Progenitor cell of endocrine pancreas (in vitro differentiated cells): ENCODE measurements around the gene TTC28. TPM values are rescaled to one million over a fixed set of nuclear protein-coding genes. Genes with fewer than 3 reads are reported as not detected.

ENCODE experiments used
- DNase-seq: peaks from one replicate; pipeline ENCODE4 v3.0.0; 2021; ENCODE audit warnings: low spot score; ENCODE audit not compliant: unreplicated experiment
- H3K27ac Mint-ChIP-seq: 2 replicates; pipeline ENCODE4 v1.8.0; 2021; ENCODE audit warnings: mild to moderate bottlenecking, moderate library complexity, mixed read lengths
- H3K27me3 Mint-ChIP-seq: 2 replicates; pipeline ENCODE4 v1.8.0; 2021; ENCODE audit warnings: mixed read lengths
- H3K36me3 Mint-ChIP-seq: 2 replicates; pipeline ENCODE4 v1.8.0; 2022; ENCODE audit warnings: mixed read lengths; ENCODE audit not compliant: insufficient read depth
- H3K4me1 Mint-ChIP-seq: 2 replicates; pipeline ENCODE4 v1.8.0; 2021; ENCODE audit warnings: low read depth, mixed read lengths
- H3K4me3 Mint-ChIP-seq: 2 replicates; pipeline ENCODE4 v1.8.0; 2021; ENCODE audit warnings: low read depth, mild to moderate bottlenecking, moderate library complexity, mixed read lengths
- H3K9me3 Mint-ChIP-seq: 2 replicates; pipeline ENCODE4 v1.8.0; 2021; ENCODE audit warnings: low read depth, mixed read lengths
- total RNA-seq: library from RNA; stranded (reverse); gene quantifications from 2 replicates; pipeline ENCODE4 v1.2.1, GENCODE V29; 2021
- TF ChIP-seq, protein P1 (sequence below): fragments of 200-600 bp; sonication (generic); IDR thresholded peaks from one replicate; pipeline ENCODE4 v1.5.0; 2021; ENCODE audit warnings: antibody characterized with exemption, mild to moderate bottlenecking; ENCODE audit not compliant: unreplicated experiment

TTC28 gene
- total RNA-seq, 1 donor from 2014 or later: 35.2 TPM

DNA sequence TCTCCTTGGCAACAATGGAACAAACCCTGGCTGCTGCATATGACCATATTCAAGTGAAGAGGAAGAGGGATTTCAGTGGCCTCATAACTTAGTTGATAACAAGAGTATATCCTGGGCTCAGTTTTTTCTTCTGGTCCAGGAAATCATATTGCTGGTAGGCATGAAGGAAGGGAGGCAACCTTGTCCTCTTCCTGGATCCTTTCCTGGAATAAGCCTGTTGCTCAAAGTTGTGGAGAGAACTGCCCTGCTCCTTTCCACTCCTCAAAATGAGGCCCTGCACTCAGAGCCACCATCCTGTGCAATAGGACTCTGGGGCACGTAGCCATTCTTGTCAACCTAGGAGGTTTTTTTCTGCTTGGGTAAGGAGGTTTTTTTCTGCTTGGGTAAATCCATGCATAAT is 631.9 kb downstream of the TTC28 start:
- DNase-seq: no peak
- H3K4me3 Mint-ChIP-seq: no peak overlapping the region
- TF ChIP-seq, protein P1, sequence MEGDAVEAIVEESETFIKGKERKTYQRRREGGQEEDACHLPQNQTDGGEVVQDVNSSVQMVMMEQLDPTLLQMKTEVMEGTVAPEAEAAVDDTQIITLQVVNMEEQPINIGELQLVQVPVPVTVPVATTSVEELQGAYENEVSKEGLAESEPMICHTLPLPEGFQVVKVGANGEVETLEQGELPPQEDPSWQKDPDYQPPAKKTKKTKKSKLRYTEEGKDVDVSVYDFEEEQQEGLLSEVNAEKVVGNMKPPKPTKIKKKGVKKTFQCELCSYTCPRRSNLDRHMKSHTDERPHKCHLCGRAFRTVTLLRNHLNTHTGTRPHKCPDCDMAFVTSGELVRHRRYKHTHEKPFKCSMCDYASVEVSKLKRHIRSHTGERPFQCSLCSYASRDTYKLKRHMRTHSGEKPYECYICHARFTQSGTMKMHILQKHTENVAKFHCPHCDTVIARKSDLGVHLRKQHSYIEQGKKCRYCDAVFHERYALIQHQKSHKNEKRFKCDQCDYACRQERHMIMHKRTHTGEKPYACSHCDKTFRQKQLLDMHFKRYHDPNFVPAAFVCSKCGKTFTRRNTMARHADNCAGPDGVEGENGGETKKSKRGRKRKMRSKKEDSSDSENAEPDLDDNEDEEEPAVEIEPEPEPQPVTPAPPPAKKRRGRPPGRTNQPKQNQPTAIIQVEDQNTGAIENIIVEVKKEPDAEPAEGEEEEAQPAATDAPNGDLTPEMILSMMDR: no peak
- no peaks in the 10 kb centered on the region for H3K27me3 Mint-ChIP-seq
- H3K36me3 Mint-ChIP-seq: no peaks in the 10 kb centered on the region
- H3K27ac Mint-ChIP-seq: no peak overlapping the region
- H3K9me3 Mint-ChIP-seq: no peaks in the 10 kb centered on the region
- peaks cover 13% of the 10 kb centered on the region for H3K4me1 Mint-ChIP-seq

DNA sequence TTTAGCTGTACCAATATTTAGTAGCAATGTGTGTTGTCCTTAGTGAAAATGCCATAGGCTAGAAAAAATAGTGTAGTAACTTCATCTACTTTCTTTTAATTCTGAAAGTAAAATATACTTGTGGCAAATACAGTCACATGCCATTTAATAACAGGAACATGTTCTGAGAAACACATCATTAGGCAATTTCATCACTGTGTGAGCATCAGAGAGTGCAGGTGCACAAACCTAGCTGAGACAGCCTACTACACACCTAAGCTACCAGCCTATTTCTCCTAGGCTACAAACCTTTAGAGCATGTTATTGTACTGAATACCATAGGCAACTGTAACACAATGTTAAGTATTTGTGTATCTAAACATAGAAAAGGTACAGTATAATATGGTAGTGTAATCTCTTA is 633.5 kb downstream of the TTC28 start:
- no peak for DNase-seq
- Mint-ChIP-seq H3K4me1 (peaks cover 13% of the 10 kb centered on the region), H3K27ac (no peak overlapping the region), H3K9me3 (peaks cover 5% of the 10 kb centered on the region), H3K4me3 (no peak overlapping the region), H3K27me3 (no peaks in the 10 kb centered on the region), H3K36me3 (peaks cover 2% of the 10 kb centered on the region)
- TF ChIP-seq, protein P1: no peak

DNA sequence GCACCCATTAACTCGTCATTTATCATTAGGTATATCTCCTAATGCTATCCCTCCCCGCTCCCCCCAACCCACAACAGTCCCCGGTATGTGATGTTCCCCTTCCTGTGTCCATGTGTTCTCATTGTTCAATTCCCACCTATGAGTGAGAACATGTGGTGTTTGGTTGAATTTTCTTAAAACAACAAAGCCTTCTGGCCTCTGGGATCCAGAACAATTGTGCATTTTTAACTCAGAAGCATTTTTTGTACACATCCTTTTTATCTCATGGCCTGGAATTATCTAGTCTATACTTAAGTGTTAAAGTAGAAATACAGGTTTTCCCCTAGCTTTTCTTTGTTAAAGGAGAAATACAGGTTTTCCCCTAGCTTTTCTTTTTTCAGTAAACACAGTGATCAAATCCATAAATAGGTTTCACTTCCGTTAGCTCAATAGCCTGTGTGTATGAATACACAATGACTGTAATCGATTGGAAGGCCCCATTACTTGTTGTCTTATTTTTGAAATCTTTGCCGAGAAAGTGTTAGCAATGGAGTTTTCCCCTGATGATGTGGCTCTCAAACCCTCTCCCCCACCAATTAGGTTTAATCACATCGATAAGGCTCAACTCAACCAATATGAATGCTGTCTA is 635.0 kb downstream of the TTC28 start:
- Mint-ChIP-seq H3K9me3 (peaks cover 9% of the 10 kb centered on the region), H3K27me3 (no peaks in the 10 kb centered on the region), H3K4me3 (no peak overlapping the region), H3K27ac (no peak overlapping the region), H3K36me3 (peaks cover 6% of the 10 kb centered on the region), H3K4me1 (peaks cover 13% of the 10 kb centered on the region)
- TF ChIP-seq, protein P1: no peak
- DNase-seq: no peak

DNA sequence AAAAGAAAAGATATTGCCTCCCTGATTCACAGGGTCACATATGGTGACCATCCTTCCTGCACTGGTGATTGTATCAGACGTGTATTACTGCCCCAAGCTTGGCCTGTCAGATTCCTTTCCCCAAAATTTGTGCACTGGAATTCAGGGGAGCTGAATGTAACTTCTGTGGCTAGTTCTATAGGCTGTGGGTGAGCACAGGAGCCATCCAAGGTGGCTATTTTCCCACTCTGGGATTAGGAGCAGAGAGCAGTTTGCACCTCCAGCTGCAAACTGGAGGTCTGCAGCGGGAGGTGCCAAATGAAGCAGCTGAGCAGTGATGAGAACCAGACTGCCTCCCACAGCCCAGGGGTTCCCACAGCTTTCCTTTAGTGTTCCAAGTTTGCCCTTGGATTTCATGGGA is 636.4 kb downstream of the TTC28 start:
- H3K9me3 Mint-ChIP-seq: peaks cover 9% of the 10 kb centered on the region
- no peak for DNase-seq

DNA sequence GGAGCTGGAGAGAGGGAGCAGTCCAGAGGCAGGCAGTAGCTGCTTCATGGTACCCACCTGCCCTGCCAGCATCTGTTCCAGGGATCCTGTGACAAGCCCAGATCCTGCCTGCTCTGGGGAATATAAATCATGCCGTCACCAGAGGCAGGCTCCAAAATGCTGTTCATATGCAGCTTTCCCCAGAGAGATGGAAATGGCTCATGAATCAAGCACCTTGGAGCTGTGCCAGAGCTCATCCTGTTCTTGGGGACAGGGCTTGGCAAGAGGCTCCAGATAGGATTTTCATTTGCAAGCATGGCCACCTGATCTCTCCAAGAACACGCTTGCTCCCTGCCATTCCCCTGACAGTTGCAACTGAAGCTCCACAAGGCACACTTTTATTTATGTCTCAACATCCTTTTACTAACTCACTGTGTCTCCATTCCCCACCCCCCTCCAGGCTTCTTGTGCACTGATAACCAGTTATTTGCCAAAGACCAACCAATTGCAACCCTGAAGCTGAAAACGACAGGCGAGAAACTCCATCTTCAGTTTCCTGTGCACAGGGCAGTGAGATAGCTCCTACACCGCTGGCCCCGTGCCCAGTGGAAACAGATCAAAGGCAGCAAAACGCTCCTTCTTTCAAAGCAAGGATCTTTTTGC is 644.8 kb downstream of the TTC28 start:
- H3K4me3 Mint-ChIP-seq: no peak overlapping the region
- DNase-seq: no peak
- H3K27ac Mint-ChIP-seq: no peak overlapping the region
- peaks cover 3% of the 10 kb centered on the region for H3K36me3 Mint-ChIP-seq
- H3K9me3 Mint-ChIP-seq: peaks cover 4% of the 10 kb centered on the region
- peaks cover 39% of the 10 kb centered on the region for H3K4me1 Mint-ChIP-seq
- TF ChIP-seq, protein P1: no peak
- H3K27me3 Mint-ChIP-seq: no peaks in the 10 kb centered on the region

More for the DNA sequence above, 636.4 kb downstream of the TTC28 start:
- TF ChIP-seq, protein P1: no peak
- Mint-ChIP-seq H3K27me3 (no peaks in the 10 kb centered on the region), H3K36me3 (peaks cover 6% of the 10 kb centered on the region), H3K4me3 (no peak overlapping the region), H3K27ac (no peak overlapping the region), H3K4me1 (peaks cover 13% of the 10 kb centered on the region)
